SU-DHL-6 (cell line): ENCODE measurements around the gene PTPRA.

Source experiments
- CTCF ChIP-seq: fragments of 200-600 bp; sonication (generic); IDR thresholded peaks from one replicate; pipeline ENCODE4 v1.5.1; 2017; ENCODE audit warnings: antibody characterized with exemption, mild to moderate bottlenecking, low read length, moderate library complexity; ENCODE audit not compliant: insufficient read depth, poor library complexity, severe bottlenecking
- EZH2phosphoT487 ChIP-seq: fragments of 200-600 bp; sonication (generic), shearing (Covaris generic); conservative IDR thresholded peaks from 2 replicates; pipeline ENCODE4 v1.6.1; 2018; ENCODE audit warnings: mild to moderate bottlenecking, antibody characterized with exemption, low read length, moderate library complexity, mixed read lengths

GRCh38 chr20:2847802-2848201, 25.5 kb upstream of the PTPRA start:
- no peak for TF ChIP-seq CTCF
- TF ChIP-seq EZH2phosphoT487, result no peak
